ENCODE results near the gene CCDC102B.

DNA sequence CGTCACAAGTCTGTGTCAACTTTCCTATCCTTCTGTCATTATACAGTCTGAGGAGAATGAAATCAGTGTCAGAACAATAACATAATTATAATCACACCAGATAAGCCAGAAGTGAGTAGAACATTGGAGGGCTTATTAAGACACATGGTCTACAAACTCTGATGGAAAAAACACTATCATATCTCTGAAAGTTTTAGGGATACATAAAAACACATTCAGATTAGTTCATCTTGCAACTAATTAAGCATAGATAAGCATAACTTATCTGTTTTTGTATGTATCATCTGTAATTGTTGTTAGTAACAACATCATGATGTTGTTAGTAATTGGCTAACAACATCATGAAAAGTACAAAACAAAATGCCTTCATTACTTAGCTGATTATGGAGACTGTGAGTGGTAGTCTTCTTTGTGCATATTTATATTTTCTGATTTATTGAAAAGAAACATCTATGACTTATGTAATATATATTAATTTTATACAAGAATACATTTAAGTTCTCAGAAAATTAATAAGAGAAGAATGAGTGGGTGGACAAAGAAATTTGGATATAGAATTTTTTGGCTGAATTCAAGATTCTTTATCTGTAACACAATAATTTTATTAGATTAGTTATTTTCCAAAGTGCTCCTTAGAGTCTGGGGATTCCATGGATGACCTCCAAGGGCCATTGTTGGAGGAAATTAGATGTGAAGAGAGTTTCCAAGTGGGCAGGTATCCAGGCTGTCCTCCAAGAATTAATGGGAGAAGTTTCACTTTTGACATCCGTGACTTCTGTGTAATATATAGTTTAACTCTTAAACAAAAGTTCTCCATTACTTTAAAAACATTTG is 16.9 kb upstream of the CCDC102B start:
- TF ChIP-seq, protein P1, sequence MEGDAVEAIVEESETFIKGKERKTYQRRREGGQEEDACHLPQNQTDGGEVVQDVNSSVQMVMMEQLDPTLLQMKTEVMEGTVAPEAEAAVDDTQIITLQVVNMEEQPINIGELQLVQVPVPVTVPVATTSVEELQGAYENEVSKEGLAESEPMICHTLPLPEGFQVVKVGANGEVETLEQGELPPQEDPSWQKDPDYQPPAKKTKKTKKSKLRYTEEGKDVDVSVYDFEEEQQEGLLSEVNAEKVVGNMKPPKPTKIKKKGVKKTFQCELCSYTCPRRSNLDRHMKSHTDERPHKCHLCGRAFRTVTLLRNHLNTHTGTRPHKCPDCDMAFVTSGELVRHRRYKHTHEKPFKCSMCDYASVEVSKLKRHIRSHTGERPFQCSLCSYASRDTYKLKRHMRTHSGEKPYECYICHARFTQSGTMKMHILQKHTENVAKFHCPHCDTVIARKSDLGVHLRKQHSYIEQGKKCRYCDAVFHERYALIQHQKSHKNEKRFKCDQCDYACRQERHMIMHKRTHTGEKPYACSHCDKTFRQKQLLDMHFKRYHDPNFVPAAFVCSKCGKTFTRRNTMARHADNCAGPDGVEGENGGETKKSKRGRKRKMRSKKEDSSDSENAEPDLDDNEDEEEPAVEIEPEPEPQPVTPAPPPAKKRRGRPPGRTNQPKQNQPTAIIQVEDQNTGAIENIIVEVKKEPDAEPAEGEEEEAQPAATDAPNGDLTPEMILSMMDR (IDR thresholded peaks at IDR 0.05; ENCODE audit: insufficient read depth, low read length, poor library complexity, severe bottlenecking), result no peak
- TF ChIP-seq EZH2phosphoT487 (conservative IDR thresholded peaks at IDR 0.05; ENCODE audit: low read length), result no peak

All from SU-DHL-6 (cell line).